Thyroid gland (tissue), 4 donors: ENCODE data around the gene AGK.

Source experiments
- CTCF ChIP-seq, 6 experiments: fragments of 200-600 bp in 3 of 6; fragments of 450-650 bp in 3 of 6; sonication (generic) in 3 of 6; IDR thresholded peaks; one replicate each; pipeline ENCODE4 v1.5.1; 2016 to 2019; ENCODE audit warnings: antibody characterized with exemption in 6 of 6, mild to moderate bottlenecking in 2 of 6, inconsistent platforms in 1 of 6, moderate library complexity in 1 of 6
- POLR2A ChIP-seq, 2 donors: fragments of 450-650 bp; IDR thresholded peaks; one replicate each; pipeline ENCODE4 v1.6.1; 2017; ENCODE audit warnings: antibody characterized with exemption in 2 of 2, mild to moderate bottlenecking in 2 of 2, moderate library complexity in 1 of 2

GRCh38 chr7:141634065-141634464 is 82.9 kb downstream of the AGK start:
- TF ChIP-seq CTCF (IDR thresholded peaks at IDR 0.05) (no peak), POLR2A (IDR thresholded peaks at IDR 0.05) (no peak)
